GM19438 (cell line): Measurements from ENCODE around the gene C1orf216.
"Not testable (repeated sequence)": the region's sequence is repeated elsewhere in the genome, so short reads cannot be mapped to it uniquely, and the experiment has no call there.

Experiments
- ATAC-seq: cut with Tn5 transposase; IDR thresholded peaks from one replicate; pipeline ENCODE4 v1.9.1; 2021; ENCODE audit warnings: low read depth; ENCODE audit not compliant: unreplicated experiment

The C1orf216 gene

DNA sequence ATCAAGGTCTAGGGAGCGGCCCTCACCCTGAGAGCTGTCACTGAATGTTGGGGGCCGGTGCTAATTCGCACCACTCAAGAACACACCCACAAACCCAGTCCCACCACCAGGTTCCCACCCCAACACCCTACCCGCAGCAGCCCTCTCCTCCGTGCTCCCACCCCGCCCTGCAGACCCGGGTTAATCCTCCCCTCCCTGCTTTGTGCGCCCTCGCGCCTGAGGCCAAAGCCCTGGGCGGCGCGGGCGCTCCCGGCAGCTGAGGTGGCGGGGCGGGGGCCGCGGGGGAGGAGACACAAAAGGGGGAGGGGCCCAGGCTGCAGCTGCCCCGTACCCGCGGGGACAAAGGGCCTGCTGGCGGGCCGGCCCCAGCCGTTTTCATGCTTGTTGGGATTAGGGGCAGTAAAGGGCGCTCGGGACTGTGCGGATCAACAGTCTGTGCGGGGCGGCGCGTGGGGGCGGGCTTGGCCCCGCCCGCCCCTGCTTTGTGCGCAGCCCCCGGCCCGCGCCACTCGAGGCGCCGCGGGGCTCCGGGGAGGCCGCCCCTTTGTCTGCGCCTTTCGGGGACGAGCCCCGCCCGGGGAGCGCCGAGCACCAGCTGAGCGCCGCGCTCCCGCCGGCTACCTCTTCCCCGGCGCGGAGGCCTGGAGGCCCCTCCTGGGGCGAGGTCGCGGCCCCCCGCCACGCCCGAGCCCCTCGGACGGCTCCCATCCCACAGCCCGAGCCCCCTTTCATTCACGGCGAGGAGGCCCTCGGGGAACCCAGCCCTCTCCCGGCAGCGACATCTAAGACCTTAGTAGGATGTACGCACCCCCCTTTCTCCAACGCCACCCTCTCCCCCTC lies 10.9 kb downstream of the C1orf216 start:
- ATAC-seq, result no peak

DNA sequence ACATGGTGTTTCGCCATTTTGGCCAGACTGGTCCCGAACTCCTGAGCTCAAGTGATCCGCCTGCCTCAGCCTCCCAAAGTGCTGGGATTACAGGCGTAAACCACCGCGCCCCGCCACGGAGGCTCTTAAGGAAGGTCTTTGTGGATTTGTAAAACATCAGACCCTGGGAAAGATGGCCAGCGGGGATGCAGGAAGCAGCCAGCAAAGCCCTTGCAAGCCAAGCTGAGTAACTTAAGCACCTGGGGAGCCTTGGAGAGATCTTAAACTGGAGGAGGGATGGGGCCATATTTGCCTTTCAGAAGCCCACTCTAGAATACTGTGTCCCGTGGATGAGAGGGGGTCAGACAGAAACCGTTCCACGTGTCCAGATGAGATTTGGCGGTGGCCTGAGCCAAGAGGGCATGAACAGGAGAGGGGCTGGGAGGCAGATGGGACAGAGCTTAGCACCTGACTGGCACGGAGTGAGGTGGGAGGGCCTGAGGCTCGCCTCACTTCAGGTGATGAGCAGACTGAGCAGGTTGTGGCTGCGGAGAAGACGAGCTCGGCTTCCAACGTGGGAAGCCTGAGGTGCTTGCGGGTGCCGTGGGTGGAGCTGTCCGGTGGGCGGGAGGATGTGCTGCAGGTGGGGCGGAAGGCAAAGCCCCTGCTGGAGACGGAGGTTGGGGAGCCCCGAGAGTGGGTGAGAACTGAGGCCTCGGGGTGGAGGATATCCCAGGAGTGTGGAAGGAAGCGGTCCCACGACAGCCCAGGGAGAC lies 11.7 kb downstream of the C1orf216 start:
- no peak for ATAC-seq

DNA sequence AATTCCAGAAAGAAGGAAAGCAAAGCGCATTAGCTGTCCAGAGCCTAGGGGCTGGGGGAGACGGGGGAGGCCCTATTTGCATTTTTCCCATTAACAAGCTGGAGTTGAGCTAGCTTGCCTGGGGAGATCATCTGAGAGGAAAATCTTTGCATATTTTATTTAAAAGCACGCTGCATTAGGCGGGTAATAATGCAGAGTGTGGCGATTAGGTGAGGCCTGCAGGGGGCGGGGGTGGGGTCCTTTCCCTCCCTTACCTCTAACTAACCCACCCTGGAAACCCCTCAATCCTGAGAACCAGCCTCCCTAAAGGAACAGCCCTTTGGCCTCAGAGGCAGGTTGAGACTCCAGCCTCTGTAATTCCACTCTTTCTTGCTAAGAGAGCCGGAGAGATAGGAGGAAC lies 16.2 kb downstream of the C1orf216 start:
- no peak for ATAC-seq

DNA sequence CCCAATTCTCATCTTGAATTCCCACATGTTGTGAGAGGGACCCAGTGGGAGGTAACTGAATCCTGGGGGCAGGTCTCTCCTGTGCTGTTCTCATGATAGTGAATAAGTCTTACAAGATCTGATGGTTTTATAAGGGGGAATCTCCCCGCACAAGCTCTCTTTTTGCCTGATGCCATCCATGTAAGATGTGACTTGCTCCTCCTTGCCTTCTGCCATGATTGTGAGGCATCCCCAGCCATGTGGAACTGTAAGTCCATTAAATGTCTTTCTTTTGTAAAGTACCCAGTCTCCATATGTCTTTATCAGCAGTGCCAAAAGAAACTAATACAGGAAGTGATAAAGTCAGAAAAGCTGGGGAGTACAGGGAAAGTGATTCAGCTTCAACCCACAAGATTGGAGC lies 19.5 kb downstream of the C1orf216 start:
- not testable (repeated sequence) for ATAC-seq

DNA sequence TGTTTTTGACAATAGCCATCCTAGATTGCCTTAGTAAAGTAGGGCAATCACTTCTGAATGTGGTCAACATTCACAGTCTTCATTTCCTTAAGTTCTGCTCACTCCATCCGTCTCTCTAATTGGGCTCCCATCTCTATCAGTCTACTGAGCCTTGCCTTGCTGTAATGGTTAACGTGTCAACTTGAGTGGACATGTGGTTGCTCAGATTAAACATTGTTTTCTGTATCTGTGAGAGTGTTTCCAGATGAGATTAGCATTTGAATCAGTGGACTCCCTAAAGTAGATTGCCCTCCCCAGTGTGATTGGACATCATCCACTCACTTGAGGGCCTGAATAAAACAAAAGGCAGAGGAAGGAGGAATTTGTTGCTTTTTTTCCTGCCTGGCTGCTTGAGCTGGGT lies 26.4 kb downstream of the C1orf216 start:
- ATAC-seq, result no peak

DNA sequence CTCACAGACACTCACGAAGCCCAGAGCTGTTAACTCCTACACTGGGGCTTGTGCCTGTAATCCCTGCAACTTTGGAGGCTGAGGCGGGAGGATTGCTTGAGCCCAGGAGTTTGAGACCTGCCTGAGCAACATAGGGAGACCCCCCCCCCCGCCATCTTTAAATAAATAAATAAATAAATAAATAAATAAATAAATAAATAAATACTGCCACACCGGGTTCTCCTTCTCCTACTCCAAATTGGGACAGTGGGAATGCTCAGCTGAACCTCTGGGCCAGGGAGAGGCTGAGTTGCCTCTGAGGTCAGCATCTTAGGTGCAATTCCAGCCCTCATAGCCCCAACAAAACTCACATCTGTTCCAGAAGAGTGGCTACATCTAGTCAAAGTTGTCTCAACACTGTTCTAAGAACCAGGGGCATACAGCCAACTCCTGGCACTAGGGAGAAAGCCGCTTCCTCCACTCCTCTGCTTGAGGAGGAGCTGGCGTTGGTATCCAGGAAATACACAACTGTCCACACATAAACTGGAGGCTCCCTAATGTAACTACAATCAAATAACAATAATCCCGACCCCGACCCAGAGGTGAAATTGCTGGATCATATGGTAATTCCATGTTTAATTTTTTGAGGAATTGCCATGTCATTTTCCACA lies 27.0 kb downstream of the C1orf216 start:
- ATAC-seq, result no peak

DNA sequence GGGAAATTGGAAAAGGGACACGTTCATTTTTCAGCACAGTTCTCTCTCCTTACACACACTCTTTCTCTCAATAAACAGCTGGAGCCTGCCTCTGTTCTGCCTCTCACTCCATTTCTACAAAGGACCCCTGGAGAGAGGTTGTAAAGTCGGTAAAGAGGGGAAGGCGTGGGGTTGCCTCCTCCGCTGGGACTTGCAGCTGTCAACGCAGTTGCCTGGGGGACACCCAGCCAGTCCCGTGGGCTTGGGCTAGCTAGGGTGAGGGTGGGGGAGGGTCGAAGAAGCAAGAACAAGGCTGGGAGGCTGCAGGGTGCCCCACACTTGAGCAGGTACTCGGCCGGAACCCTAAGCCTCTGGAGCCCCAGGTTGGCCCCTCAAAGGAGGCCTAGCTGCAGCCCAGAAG lies 27.6 kb downstream of the C1orf216 start:
- ATAC-seq, result no peak

DNA sequence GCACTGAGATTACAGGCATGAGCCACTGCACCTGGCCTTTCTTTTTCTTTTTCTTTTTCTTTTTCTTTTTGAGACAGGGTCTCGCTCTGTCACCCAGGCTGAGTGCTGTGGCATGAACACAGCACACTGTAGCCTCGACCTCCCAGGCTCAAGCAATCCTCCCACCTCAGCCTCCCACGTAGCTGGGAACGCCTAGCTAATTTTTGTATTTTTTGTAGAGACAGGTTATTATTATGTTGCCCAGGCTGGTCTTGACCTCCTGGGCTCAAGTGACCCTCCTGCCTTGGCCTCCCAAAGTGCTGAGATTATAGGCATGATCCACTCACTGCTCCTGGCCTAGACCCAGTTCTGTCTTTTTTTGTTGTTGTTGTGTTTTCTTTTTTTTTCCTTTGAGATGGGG lies 28.6 kb downstream of the C1orf216 start:
- not testable (repeated sequence) for ATAC-seq

DNA sequence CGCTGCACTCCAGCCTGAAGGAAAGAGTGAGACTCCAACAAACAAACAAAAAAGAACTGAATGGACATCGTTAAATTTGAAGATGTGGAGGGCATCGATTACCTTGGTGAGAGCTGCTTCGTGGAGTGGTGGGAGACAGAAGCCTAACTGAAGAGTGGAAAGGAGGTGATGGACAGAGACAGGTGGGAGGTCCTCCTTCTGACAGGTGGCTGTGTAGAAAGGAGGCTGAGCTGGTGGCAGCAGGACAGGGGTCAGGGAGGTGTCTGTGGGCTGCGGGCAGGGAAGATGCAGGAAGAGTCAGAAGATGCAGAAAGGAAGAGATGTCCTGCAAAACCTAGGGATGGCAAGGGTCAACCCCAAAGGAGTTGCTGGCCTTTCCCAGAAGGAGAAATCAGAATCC lies 30.5 kb downstream of the C1orf216 start:
- no peak for ATAC-seq

DNA sequence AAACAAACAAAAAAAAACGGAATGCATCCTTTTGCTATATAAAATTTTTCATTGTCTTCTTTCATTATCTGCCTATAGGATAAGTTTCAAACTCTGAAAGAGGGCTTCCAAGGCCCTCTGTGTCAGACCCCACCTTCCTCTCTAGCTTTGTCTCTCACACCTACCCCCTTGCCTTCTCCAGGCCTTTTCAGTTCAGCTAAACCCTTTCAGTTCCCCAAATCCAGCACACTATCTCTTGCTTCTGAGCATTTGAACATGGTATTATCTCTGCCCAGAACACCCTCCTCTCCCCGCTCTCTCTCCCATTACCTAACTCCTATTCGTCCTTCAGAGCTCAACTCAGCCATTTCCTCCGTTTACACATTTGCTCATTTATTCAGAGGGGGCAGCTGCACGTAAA lies 35.7 kb downstream of the C1orf216 start:
- ATAC-seq, result no peak

DNA sequence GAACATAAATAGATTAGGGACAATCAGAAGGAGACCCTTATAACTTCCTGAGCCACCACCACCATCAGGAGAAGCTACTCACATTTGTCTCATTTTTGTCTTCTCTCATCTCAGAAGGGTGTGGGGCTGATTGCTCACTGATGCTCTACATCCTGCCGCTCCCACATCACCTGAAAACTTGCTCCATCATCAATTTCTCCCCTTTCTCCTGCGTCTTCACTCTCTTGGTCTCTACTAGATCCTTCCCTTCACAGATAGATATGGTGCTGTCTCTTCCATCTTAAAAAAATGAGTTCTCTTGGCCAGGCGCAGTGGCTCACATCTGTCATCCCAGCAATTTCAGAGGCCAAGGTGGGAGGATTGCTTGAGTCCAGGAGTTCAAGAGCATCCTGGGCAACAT lies 38.4 kb downstream of the C1orf216 start:
- no peak for ATAC-seq

DNA sequence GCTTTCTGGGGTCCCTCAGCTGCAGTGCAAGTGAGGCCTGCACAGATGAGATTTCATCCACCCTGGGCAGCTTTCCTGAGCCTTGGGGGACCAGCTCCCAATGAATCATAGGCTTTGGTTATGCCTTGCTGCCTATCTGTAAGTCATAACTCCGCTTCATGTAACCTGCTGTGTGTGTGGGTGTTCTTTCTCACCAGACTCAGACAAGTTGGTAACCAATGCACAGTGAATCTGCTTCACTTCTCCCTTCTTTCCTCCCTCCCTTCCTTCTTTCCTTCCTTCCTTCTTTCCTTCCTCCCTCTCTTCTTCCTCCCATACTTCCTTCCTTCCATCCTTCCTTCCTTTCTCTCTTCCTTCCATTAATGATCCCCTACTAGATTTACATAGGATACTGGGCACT lies 42.9 kb downstream of the C1orf216 start:
- ATAC-seq, result no peak

DNA sequence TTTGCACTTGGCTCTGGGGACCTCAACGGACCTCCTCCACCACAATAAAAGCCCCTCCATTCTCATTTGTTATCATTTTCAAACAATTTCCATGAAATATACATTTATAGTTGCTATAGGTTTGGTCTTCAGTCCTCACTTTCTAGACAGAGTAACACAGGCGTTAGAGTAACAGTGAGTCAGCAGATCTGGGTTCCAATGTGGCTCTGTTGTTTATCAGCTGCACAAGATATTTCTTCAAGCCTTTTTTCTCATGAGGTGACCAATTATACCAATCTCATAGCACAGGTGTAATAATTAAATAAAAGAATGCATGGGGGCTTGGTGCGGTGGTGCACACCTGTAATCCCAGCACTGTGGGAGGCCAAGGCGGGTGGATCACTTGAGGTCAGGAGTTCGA lies 44.6 kb downstream of the C1orf216 start:
- no peak for ATAC-seq

DNA sequence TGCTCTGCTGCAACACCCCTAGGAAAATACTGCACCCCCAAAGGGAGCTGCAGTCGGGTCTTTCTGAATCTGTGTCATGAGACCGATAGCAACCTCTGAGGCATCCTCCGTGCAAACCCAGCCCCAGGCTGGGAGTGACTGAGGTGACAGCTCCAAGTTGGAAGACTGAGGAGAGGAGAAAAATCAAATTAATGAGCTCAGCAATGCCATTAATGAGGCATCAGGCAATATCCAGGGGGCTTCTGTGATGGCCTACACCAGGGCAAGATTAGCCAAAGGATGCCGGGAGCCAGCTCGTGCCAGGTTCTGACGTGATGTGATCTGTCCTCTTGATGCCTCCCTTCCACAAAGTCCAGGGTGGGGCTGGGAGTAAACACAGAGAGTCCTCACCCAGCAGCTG lies 46.6 kb downstream of the C1orf216 start:
- ATAC-seq, result no peak

DNA sequence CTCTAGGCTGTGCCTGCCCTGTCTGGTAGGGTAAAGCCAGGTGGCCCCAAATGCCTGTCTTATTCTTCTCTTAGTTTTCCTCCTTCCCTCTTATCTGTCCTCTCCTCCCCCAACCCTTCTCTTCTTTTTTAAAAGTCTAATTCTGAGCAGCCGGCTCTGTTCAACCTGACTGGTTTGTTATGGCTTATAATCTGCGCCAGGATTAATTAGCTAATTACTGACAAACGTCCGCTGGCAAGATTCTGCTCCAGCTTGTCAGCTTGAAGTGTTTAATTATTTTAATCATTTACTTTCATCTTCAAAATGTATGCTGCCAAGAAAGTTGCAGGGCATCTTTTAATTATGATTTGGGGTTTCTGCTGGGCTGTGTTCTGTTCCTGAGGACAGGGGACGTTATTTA lies 50.2 kb downstream of the C1orf216 start:
- ATAC-seq, result no peak

DNA sequence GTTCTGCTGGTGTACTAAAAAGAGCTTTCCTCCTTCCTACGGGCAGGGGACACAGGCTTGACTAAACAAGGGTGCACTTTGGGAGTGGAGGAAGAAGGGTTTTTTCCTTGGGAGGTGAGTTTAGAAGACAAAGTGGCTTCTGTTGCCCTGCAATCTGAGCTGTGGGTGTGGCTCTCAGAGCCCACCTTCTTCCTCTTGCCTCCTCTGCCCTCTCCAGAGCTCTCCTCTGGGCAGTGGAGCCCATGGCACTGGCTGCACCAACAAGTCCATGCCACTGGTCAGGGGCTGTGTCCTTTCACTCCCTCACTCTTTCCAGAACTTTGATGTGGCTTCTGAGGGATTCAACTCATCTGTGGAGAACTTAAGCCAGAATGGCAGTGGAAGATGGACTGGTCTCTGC lies 51.8 kb downstream of the C1orf216 start:
- no peak for ATAC-seq

DNA sequence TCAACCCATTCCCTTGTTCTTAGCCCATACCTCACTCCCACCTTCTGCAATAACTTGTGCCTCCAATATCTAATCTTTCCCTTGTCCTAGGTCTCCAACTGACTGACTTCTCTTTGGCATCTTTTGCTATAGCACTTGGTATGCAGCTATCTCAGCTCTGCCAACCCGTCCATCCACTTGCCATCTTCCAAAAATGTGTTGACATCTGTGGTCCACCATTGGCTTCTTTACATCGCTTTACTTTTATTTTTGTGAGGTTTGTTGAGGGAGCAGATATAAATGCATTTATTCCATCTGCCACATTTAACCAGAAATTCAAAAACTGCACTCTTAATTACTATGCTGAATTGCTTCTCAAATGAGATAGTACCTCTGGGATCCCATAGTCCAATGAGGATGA lies 52.5 kb downstream of the C1orf216 start:
- ATAC-seq, result no peak
